Adipocyte (in vitro differentiated cells): ENCODE measurements around the gene SH3RF3.

ENCODE experiments used
- DNase-seq: peaks from one replicate; pipeline ENCODE4 v3.0.0-alpha.2; 2015; ENCODE audit warnings: low read depth
- H3K27me3 ChIP-seq: replicated peaks from 2 replicates; pipeline ENCODE4 v1.7.0; 2013; ENCODE audit warnings: mild to moderate bottlenecking, low read length, moderate library complexity; ENCODE audit not compliant: control insufficient read depth, insufficient read depth
- H3K36me3 ChIP-seq: 2 replicates; pipeline ENCODE4 v1.7.0; 2013; ENCODE audit warnings: low read length, mild to moderate bottlenecking, moderate library complexity; ENCODE audit not compliant: control insufficient read depth, insufficient read depth, severe bottlenecking
- H3K4me1 ChIP-seq: 2 replicates; pipeline ENCODE4 v1.7.0; 2013; ENCODE audit warnings: mild to moderate bottlenecking, low read length, moderate library complexity; ENCODE audit not compliant: control insufficient read depth, insufficient read depth
- H3K4me3 ChIP-seq: 2 replicates; pipeline ENCODE4 v1.7.0; 2013; ENCODE audit warnings: mild to moderate bottlenecking, low read length, moderate library complexity
- H3K9ac ChIP-seq: 2 replicates; pipeline ENCODE4 v1.7.0; 2013; ENCODE audit warnings: mild to moderate bottlenecking, low read length, moderate library complexity
- H3K9me3 ChIP-seq: 2 replicates; pipeline ENCODE4 v1.7.0; 2013; ENCODE audit warnings: mild to moderate bottlenecking, low read length, moderate library complexity; ENCODE audit not compliant: control insufficient read depth

Gene SH3RF3

GRCh38 chr2:109208951-109209335 is 79.9 kb downstream of the SH3RF3 start:
- Histone ChIP-seq H3K9ac (peak overlapping the region; percentile 48), H3K36me3 (no peaks in the 10 kb centered on the region), H3K4me1 (peaks cover 30% of the 10 kb centered on the region), H3K9me3 (no peaks in the 10 kb centered on the region), H3K27me3 (no peaks in the 10 kb centered on the region), H3K4me3 (peak overlapping the region; percentile 10)
- no peak for DNase-seq

- H3K9me3 ChIP-seq = no peaks in the 10 kb centered on the region
- H3K9ac ChIP-seq = peak overlapping the region; percentile 48
- peak; percentile 78 for DNase-seq
- H3K4me3 ChIP-seq = peak overlapping the region; percentile 14
- peaks cover 34% of the 10 kb centered on the region for H3K4me1 ChIP-seq
- no peaks in the 10 kb centered on the region for H3K36me3 ChIP-seq
- H3K27me3 ChIP-seq = no peaks in the 10 kb centered on the region
These were observed 80.4 kb downstream of the SH3RF3 start for GRCh38 chr2:109209412-109209811.

GRCh38 chr2:109209941-109210340 is 80.9 kb downstream of the SH3RF3 start:
- Histone ChIP-seq H3K4me1 (peaks cover 39% of the 10 kb centered on the region), H3K36me3 (no peaks in the 10 kb centered on the region), H3K9ac (peak overlapping the region; percentile 37), H3K27me3 (no peaks in the 10 kb centered on the region), H3K4me3 (peak overlapping the region; percentile 14), H3K9me3 (no peaks in the 10 kb centered on the region)
- no peak for DNase-seq

- peak overlapping the region; percentile 37 for H3K9ac ChIP-seq
- H3K4me3 ChIP-seq = no peak overlapping the region
- H3K4me1 ChIP-seq = peaks cover 39% of the 10 kb centered on the region
- no peaks in the 10 kb centered on the region for H3K27me3 ChIP-seq
- no peaks in the 10 kb centered on the region for H3K36me3 ChIP-seq
- peak; percentile 60 for DNase-seq
- no peaks in the 10 kb centered on the region for H3K9me3 ChIP-seq
These were observed 81.6 kb downstream of the SH3RF3 start for GRCh38 chr2:109210431-109211200.

GRCh38 chr2:109211315-109211714 is 82.3 kb downstream of the SH3RF3 start:
- Histone ChIP-seq H3K36me3 (no peaks in the 10 kb centered on the region), H3K27me3 (no peaks in the 10 kb centered on the region), H3K4me3 (no peak overlapping the region), H3K9me3 (no peaks in the 10 kb centered on the region), H3K9ac (no peak overlapping the region), H3K4me1 (peaks cover 39% of the 10 kb centered on the region)
- DNase-seq = no peak

- Histone ChIP-seq H3K4me1 (peaks cover 39% of the 10 kb centered on the region), H3K4me3 (no peak overlapping the region), H3K9ac (no peak overlapping the region), H3K9me3 (no peaks in the 10 kb centered on the region), H3K36me3 (no peaks in the 10 kb centered on the region), H3K27me3 (no peaks in the 10 kb centered on the region)
- no peak for DNase-seq
These were observed 84.0 kb downstream of the SH3RF3 start for GRCh38 chr2:109212836-109213563.

- H3K36me3 ChIP-seq = no peaks in the 10 kb centered on the region
- H3K27me3 ChIP-seq = no peaks in the 10 kb centered on the region
- DNase-seq = peak; percentile 53
- no peak overlapping the region for H3K4me3 ChIP-seq
- H3K4me1 ChIP-seq = peaks cover 39% of the 10 kb centered on the region
- H3K9ac ChIP-seq = no peak overlapping the region
- no peaks in the 10 kb centered on the region for H3K9me3 ChIP-seq
These were observed 84.8 kb downstream of the SH3RF3 start for GRCh38 chr2:109213646-109214433.

- H3K9me3 ChIP-seq = no peaks in the 10 kb centered on the region
- H3K4me1 ChIP-seq = peaks cover 29% of the 10 kb centered on the region
- H3K27me3 ChIP-seq = no peaks in the 10 kb centered on the region
- DNase-seq = no peak
- no peaks in the 10 kb centered on the region for H3K36me3 ChIP-seq
- no peak overlapping the region for H3K9ac ChIP-seq
- no peak overlapping the region for H3K4me3 ChIP-seq
These were observed 85.8 kb downstream of the SH3RF3 start for GRCh38 chr2:109214651-109215371.

GRCh38 chr2:109215866-109216265 is 86.9 kb downstream of the SH3RF3 start:
- no peaks in the 10 kb centered on the region for H3K36me3 ChIP-seq
- H3K27me3 ChIP-seq = no peaks in the 10 kb centered on the region
- no peak overlapping the region for H3K9ac ChIP-seq
- no peaks in the 10 kb centered on the region for H3K9me3 ChIP-seq
- no peak overlapping the region for H3K4me3 ChIP-seq
- DNase-seq = no peak
- H3K4me1 ChIP-seq = peaks cover 18% of the 10 kb centered on the region

- Histone ChIP-seq H3K9me3 (no peaks in the 10 kb centered on the region), H3K4me1 (peaks cover 14% of the 10 kb centered on the region), H3K27me3 (no peaks in the 10 kb centered on the region), H3K36me3 (no peaks in the 10 kb centered on the region), H3K4me3 (no peak overlapping the region), H3K9ac (no peak overlapping the region)
- no peak for DNase-seq
These were observed 87.3 kb downstream of the SH3RF3 start for GRCh38 chr2:109216332-109216731.
